PFSK-1 (cell line): ENCODE results near the gene AKAP6.

Source experiments
- POLR2AphosphoS5 ChIP-seq: IDR thresholded peaks from 2 replicates; pipeline ENCODE4 v1.6.1; 2012; ENCODE audit warnings: low read depth, mild to moderate bottlenecking, control low read depth, low read length, moderate library complexity
- TAF1 ChIP-seq: IDR thresholded peaks from 2 replicates; pipeline ENCODE4 v1.6.1; 2012; ENCODE audit warnings: low read length, control low read depth, borderline replicate concordance; ENCODE audit not compliant: insufficient read depth
- TF ChIP-seq, protein P1 (sequence below), 2 experiments: IDR thresholded peaks; 2 replicates each; pipeline versions ENCODE4 v1.6.1 to v1.8.0; 2011 to 2012; ENCODE audit warnings: low read depth in 2 of 2, low read length in 2 of 2, control low read depth in 1 of 2, inconsistent platforms in 1 of 2, mild to moderate bottlenecking in 1 of 2, moderate library complexity in 1 of 2; ENCODE audit not compliant: insufficient read depth in 1 of 2

GRCh38 chr14:32403688-32404087 is 74.6 kb downstream of the AKAP6 start:
- no peak for TF ChIP-seq TAF1
- TF ChIP-seq POLR2AphosphoS5 = no peak
- TF ChIP-seq, protein P1, sequence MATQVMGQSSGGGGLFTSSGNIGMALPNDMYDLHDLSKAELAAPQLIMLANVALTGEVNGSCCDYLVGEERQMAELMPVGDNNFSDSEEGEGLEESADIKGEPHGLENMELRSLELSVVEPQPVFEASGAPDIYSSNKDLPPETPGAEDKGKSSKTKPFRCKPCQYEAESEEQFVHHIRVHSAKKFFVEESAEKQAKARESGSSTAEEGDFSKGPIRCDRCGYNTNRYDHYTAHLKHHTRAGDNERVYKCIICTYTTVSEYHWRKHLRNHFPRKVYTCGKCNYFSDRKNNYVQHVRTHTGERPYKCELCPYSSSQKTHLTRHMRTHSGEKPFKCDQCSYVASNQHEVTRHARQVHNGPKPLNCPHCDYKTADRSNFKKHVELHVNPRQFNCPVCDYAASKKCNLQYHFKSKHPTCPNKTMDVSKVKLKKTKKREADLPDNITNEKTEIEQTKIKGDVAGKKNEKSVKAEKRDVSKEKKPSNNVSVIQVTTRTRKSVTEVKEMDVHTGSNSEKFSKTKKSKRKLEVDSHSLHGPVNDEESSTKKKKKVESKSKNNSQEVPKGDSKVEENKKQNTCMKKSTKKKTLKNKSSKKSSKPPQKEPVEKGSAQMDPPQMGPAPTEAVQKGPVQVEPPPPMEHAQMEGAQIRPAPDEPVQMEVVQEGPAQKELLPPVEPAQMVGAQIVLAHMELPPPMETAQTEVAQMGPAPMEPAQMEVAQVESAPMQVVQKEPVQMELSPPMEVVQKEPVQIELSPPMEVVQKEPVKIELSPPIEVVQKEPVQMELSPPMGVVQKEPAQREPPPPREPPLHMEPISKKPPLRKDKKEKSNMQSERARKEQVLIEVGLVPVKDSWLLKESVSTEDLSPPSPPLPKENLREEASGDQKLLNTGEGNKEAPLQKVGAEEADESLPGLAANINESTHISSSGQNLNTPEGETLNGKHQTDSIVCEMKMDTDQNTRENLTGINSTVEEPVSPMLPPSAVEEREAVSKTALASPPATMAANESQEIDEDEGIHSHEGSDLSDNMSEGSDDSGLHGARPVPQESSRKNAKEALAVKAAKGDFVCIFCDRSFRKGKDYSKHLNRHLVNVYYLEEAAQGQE (IDR thresholded peaks at IDR 0.05; ENCODE audit: insufficient read depth in 1 of 2, low read depth in 2 of 2, low read length in 2 of 2) = no peak
